Activated naive CD4-positive, alpha-beta T cell treated with Interleukin-2 at 50 U/mL for 16 hours (primary cell): ENCODE data around the gene SNIP1.
A peak's percentile ranks its signal among the peaks of the same experiment; 100 is the strongest.
"Not testable (repeated sequence)": the region's sequence is repeated elsewhere in the genome, so short reads cannot be mapped to it uniquely, and the experiment has no call there.

ENCODE experiments used
- DNase-seq: peaks from one replicate; pipeline ENCODE4 v3.0.0-alpha.2; 2020

SNIP1 gene

DNA sequence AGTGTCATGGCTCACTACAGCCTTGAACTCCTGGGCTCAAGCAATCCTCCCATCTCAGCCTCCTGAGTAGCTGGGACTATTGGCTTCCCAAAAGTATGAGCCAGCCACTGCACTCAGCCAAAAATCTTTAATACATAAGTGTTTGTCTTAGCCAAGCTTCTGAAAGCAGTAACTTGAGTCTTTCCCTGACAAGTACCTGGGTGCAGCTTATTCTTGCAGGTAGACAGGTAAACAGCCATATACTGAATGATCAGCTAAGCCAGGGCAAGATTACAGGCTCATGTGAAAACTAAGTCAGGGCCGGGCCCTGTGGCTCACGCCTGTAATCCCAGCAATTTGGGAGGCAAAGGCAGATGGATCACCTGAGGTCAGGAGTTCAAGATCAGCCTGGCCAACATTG lies 47.4 kb downstream of the SNIP1 start:
- no peak for DNase-seq

DNA sequence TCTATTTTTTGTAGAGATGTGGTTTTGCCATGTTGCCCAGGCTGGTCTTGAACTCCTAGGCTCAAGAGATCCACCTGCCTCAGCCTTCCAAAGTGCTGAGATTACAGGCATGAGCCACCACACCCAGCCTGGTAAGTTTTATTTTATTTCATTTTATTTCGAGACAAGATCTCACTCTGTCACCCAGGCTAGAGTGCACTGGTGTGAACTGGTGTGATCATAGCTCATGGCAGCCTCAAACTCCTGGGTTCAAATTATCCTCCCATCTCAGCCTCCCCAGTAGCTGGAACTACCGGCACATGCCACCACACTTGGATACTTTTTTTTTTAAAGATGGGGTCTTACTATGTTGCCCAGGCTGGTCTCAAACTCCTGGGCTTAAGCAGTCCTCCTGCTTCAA lies 51.3 kb downstream of the SNIP1 start:
- DNase-seq, result not testable (repeated sequence)

DNA sequence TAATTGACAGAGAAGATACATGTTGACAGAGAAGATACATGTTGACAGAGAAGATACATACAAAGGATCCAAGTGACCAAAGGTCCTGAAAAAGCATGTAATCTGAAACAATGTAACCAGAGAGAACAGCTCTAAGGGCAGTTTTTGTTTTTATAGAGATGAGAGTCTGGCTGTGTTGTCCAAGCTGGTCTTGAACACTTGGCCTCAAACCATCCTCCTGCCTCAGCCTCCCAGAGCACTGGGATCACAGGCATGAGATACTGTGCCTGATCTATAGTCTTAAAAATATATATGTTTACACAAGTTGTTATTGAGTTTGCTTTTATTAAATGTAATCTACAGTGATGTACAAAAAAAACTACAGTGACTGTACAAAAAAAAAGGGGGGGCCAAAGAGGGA lies 52.0 kb downstream of the SNIP1 start:
- DNase-seq, result no peak

DNA sequence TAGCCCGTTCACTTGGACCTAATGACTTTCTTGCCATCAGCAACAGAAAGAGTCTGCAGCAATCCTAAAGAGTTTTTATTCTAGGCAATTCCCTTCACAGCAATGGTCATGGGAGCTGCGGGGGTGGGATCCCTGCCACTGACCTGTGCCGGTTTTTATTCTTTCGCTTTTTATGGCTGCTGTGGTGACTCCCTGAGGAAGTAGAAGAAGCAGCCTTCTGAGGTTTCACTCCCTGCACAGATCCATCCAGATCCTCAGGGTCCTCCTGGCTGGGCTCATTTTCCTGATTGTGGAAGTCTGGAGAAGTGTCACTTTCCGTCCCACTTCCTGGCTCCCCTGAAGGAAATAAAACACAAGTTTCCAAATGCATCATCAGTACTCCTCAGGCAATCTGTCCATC lies 52.4 kb downstream of the SNIP1 start:
- DNase-seq, result no peak

DNA sequence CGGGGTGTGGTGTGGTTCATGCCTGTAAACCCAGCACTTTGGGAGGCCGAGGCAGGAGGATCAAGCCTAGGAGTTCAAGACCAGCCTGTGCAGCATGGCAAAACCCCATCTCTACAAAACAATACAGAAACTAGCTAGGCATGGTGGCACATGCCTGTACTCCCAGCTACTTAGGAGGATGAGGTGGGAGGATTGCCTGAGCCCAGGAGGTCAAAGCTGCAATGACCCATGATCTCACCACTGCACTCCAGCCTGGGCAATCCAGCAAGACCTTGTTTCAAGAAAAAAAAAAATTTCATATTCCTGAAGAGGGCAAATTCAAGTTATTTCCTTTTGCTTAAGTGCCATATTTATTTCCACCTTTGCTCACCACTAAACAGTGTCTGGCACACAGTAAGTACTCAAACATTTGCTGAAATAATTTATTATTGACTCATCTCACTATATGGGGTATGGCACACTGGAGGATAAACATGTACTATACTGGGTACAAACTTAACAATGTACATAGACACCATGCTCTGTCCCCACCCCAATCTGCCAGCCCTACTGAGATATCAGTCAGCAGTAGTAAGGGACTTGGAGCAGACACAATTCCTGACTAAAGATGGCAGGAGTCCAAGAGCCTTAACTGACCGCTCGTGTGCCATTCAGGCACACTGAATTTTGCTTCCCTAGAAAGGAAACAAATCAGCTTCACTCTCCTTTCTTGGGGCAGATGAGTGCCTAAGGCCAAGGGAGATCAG lies 55.0 kb downstream of the SNIP1 start:
- no peak for DNase-seq

DNA sequence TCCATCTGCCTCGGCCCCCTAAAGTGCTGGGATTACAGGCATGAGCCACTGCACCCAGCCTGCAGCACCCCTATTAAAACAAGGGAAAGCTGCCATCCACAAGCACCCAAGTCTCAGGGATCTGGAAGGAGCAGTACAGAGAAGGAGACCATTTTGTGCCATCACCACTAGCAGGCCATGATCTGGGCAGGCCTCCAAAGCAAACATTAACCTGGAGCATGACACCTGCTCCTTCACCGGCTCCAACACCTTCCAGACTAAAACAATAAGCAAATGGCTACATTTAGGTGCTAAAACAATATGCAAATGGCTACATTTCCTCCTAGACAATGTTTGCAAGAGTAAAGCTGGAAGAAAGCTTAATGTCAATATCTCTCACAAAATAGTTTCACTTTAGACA lies 56.3 kb downstream of the SNIP1 start:
- no peak for DNase-seq

DNA sequence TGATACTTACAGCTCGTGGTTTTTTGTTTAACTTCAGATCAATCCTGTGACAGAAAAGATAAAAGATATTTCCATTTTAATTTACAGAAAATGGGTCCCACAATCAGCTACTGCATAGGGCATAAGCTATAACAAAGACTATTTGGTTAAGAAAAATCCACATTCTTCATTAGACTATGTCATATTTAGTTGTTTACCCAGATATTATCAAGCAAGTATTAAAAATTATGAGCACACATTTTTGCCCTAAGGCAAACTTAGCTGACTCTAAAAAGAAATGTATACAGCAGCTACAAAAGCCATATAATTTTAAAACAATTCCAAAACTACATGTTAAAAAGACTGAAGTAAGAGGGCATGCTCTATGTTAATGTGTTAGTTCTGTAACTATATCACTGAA lies 58.2 kb downstream of the SNIP1 start:
- no peak for DNase-seq

DNA sequence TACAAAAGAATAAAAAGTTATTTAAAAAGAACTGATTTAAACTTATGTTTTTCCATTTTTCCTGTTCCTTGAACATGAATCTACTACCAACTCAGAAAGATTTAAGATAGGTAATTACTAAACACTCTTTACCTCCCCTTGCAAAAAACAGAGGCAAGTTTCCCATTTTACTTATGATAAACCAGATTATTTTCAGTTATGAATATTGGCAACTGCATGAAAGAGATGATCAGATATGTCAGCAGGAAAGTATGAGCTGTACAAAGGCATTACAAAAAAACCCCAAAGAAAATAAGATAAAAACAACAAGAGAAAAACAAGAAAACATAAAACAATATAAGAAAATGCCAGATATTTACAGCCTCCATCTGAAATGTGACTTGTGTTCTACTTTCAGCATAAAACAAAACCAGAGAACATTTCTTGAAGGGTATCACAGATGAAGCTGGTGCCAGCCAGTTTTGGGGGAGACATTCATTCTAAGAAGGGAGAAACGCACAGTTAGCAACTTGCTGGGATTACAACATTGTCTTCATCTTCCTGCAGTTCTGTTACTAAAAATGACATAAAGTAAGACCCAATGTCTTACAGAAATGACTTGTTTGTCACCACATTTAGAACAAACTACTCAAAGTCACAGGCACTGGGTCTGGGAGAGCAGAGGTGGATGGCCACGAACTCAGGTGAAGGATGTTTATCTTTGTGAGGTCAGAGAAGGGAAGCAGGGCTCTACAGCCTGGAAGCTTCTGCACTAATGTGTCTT lies 60.6 kb downstream of the SNIP1 start:
- no peak for DNase-seq

DNA sequence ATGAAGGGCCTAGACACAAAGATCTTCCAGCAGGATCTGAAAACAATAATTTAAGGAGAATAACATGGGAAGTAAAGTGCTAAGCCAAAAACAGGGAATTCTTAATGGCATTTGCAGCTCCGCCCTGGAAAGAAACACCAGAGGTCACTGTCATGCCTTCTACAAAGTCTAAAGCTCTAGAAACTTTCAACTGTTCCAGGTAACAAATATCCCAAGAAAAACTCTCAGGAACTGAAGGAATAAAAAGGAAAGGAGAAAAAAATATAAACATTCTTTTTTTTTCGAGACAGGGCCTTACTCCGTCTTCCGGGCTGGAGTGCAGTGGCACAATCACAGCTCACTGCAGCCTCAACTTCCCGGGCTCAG lies 66.5 kb downstream of the SNIP1 start:
- no peak for DNase-seq

DNA sequence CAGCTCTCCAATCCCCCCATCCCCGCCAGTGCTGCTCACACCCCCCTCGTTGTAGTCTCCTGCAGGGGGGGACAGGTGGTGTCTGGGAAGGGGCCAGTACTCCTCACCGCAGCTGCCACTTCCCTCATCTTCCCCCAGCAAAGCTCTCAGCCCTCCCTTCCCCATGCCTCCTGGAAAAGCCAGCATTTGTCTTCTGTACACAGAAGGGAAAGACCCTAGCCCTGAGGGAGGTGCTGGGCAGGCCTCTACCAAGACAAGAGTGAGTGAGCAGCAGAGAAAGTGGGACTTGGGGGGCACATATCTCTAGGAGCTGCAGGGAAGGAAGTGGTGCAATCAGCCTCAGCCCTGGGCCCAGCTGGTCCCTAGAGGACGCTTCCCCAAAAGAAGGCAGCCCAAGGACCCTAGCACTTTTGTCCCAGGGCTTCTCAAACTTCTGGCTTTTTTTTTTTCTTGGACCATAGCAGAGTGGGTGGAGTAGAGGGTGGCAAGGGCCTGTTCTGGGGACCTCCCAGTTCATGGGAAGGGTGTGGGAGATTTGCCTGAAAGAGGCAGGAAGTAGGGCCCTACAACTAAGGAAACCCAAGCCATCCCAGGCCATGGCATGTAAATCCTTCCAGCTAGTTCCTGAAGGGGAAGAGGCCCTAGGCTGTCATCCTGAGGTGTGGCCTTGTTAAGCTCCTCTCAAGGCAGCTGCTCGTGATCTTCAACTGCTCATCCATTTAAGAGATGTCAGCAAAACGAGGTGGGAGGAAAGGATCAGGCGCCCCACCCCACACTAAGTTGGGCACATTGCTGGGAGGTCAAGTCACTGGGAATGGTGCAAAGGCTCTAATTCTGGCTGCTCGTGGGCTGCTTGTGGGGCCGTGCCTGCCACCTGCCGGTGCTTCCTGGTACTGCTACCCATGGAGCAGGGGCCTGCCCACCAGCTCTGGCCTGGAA lies 67.1 kb downstream of the SNIP1 start:
- peak; percentile 81 for DNase-seq

DNA sequence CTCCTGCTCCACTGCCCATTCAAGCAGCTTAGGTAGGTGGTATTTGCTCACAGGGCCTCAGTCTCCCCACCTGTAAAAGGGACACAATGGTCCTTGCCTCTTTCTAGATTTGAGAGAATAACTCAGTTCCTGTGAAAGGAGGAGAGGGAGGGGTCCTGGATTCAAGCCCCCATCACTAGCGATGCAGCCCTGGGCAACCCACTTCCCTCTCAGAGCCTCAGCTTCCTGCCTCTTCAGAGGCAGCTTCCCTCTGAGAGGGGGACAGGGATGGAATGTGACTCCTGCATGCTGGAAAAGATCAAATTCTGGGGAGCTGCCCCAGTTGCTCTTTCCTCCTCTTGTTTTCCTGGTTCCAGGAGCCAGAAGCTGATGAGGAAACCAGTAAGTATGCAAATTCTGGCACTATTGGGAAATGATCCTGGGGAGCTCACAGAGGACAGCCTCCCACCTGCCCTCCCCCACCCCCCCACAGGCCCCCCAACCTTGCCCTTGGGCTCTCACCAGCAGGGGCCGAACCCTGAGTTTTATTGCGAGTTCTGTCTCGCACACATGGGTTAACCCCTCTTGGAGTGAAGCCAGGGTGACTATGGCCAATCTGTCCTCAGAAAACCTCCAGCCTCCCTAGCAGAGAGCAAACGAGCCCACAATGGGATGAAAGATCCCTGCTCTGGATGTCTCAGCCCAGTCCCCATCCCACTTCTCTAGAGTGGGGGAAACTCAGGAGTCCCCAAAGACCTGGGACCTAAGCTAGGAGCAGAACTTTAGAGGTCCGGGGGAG lies 68.0 kb downstream of the SNIP1 start:
- DNase-seq, result no peak
